A172 (cell line): Measurements from ENCODE around the gene CKB. TPM values are rescaled to one million over a fixed set of nuclear protein-coding genes. Genes with fewer than 3 reads are reported as not detected.

Experiments
- DNase-seq: peaks from one replicate; pipeline ENCODE4 v3.0.0-alpha.2; 2015; ENCODE audit warnings: low spot score
- total RNA-seq: library from RNA; depleted of rRNA; stranded (reverse); fragments of >200 nt; shearing (Covaris generic); gene quantifications from 2 replicates; pipeline ENCODE4 v1.2.3, GENCODE V29; 2014; rRNA removed

Gene CKB
- 13.2 and 40.3 TPM in 2 replicates for total RNA-seq

DNA sequence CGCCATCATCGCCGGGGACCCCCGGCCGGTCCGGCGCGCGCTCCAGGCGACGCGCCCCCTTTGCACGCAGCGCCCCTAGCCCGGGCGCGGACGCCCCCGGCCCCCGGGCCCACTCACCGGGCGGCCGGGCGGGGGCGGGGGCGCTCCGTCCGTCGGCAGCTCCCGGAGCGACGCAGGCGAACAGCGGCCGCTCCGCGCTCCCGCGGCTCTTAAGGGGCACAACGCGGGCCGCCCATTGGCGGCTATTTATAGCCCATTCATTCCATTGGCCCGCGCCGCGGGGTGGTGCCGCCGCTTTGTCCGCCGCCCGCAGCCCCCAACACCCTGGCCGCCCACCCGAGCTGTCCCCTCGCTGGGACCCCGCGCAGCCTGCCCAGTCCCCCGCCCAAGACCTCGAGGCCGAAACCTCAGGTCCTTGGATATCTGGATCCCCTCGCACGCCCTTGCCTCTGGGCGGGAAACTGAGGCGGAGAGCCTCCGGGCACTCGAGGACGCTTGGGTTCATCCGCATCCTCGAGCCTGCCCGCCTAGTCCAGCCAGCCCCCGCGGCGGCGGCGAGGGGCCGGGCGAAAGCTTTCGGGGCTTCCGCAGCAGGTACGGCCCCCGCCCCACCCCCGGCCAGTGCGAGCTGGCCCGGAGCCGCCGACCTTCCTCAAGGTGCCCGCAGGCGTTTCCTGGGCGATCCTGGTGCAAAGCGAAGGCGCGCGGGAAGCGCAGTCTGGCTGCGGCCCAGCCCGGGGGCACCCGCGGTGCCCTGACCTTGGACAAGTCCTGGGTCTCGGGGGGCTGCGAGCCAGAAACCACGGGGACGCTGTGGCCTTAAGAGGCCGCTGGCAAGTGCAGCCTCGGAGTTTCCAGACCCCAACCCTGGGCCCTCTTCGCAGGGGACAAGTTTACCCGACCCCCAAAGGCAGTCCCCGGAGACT, at the start of gene CKB:
Gene CKB, minus strand, starts transcription at position 182 of the 926 bp plus-strand sequence. CDS start 337 bp downstream, outside the sequence.
- no peak for DNase-seq

DNA sequence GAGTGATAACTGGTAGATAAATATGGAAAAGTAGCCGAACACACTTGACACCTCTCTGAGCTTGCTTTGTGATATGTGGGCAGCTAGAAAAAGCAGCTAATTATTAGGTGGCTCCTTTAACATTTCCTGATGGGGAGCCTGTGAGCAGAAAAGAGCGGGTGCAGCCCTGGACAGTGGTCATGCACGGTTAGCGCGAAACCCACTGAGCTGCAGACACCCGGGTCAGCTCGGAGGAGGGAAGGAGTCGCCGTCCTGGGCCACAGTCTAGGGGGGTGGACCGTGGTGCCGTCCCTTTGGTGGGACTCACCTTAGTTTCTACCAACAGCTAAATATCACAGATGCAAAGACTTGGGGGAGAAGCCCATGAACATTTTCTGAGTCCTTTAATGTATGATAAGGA, 46.8 kb upstream of the CKB start:
- no peak for DNase-seq

DNA sequence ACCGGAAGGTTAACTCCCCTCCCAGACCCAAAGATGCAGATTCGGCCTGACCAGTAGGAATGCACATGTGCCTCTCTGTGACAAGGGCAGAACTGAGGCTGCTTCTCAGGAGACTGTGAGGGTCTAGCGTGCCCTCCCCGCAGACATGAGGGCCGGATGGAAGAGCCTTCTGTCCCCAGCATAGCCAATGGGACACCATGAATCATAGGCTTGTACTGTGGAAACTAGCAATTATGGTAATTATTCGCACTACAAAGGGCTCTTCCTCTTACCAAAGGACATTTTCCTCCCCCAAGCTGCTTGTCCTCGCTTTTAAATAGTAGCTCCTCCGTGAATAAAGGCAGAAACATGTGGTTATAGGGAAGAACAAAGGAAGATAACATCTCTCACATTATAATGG, 46.3 kb upstream of the CKB start:
- DNase-seq = no peak

DNA sequence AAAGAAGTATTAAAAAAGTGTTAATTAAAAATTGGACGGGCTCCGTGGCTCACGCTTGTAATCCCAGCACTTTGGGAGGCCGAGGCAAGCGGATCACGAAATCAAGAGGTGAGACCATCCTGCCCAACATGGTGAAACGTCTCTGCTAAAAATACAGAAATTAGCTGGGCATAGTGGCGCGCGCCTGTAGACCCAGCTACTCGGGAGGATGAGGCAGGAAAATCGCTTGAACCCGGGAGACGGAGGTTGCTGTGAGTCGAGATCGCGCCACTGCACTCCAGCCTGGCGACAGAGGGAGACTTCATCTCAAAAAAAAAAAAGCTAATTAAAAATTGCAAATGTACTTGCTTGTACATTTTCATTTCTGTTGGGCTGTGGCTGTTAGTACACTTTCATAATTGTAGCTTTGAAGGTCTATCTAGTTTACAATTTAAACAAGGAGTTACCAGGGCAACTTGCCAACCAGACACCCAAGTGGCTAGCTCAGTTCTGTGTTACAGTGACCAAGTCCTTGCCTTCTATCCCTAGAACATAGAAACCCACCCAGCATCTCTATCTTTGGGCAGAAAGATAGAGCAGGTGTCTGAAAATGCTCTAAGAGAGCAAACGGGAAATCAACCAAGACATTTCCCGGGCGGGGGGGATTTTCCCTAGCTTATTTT, 41.3 kb upstream of the CKB start:
- no peak for DNase-seq

DNA sequence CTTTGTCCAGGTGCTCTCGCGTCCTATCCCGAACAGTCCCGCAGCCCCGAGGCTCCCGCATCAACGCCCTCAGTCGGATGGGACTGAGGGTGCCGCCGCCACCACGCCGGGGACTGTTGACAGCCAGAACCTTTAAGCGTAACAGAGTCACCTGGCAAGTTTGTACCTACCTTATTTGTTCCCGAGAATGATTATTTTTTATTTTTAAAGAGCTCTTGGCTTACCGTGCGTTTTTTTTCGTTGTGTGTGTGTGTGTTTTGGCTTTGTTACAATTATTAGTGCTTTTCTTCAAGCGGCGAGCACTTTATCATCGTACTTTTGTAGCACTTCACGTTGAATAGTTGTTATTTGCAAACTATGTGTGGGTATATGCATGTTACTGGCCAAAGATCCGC, 40.6 kb upstream of the CKB start:
- DNase-seq = no peak

DNA sequence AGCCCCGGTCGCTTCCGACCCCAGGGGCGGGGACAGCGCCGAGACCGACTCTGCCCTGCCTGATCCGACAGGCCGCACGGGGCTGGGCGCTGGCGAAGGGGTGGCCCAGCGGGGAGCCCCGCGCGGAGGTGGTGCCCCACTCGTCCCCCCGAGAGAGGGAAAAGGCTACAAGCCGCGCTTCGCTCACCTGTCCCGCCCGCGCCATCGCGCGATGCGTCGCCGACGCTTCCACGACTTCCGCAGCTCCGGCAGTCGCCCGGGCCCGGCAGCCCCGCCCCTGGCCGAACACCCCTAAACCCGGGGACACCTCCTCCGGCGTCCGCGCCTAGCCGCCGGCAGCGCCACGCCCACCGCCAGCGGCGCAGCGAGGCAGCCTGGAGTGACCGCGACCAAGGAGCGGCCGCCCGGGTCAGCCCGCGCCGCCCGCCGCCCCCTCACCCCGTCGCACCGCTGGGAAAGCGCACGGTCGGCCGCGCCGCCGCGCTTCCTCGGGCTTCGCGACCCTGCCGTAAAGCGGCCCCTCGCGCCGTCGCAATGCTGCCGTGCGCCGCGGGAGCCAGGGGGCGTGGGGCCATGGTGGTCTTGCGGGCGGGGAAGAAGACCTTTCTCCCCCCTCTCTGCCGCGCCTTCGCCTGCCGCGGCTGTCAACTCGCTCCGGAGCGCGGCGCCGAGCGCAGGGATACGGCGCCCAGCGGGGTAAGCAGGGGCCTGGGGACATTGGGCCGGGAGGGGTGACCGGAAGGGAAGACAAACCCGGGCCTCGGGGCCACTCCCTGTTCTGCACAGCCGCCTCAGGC, 40.0 kb upstream of the CKB start, which contains the start of the genes BAG5 and COA8:
Gene BAG5, minus strand, starts transcription at position 229 of the 797 bp plus-strand sequence. CDS start 1,493 bp downstream, outside the sequence.
Gene COA8, plus strand, starts transcription at position 532 of the 797 bp plus-strand sequence. Its CDS starts 42 bp downstream, at position 574.
- DNase-seq = peak; percentile 40

DNA sequence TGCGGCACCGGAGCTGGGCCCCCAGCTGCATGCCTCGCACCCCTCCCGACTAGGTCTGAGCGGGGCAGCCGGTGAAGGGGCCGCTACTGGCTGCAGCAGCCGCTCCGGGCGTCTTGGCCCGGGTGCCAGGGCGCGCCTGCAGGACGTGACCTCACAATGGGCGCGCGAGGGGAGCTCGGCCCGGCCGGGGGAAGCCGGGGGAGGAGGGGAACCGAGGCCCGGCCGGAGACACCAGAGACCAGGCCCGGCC, 39.5 kb upstream of the CKB start:
- no peak for DNase-seq

DNA sequence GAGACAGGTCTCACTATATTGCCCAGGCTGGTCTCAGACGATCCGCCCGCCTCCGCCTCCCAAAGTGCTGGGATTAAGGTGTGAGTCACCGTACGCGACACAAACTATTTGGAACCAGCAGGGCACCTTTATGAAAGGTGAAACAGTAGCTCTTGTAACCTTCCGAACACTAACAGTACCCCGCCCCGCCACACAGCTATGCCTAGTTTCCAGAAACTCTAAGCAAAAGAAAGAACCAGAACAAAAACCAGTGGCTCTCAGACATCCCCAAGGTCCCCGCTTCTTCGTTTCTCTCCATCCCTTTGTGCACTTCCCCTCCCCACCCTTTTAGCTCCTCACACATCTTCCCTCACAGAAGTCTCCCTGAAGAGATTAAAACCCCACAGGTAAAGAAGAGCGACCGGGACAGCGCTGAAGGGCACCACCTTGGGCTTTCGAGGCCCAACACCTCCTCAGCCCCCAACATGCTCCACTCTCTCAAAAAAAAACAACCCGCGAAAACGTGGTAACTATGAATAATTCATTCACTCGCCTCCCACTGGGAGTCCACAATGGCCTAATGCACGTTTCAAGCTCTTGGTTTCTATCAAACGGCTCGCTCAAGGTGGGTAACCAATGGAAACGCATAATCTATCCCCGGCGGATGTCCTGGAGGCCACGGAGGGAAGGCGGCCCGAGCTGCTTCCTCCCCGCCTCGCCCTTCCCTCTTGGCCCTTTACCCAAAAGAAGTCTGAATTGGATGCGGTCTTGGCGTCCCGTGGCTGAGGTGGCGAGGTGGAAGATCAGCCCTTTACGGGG, 39.0 kb upstream of the CKB start:
- DNase-seq = no peak

DNA sequence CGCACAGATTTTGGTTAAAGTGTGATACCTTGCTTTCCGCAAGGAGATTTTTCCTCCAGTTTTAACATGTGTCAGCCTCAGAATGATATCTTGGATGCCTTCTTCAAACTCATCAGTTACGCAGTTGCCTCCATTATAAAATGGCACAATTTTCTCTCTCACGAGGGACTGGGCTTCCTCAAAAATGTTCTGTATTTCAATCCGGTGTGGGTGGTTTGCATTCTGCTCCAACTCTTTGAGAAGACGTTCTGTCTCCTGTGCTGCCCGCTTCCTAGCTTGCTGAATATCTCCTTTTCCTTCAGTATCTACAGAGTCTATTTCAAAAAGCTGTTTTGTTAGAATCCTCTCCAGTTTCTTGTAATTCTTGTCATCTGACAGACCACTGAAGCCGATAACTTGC, 38.1 kb upstream of the CKB start:
- DNase-seq = no peak

DNA sequence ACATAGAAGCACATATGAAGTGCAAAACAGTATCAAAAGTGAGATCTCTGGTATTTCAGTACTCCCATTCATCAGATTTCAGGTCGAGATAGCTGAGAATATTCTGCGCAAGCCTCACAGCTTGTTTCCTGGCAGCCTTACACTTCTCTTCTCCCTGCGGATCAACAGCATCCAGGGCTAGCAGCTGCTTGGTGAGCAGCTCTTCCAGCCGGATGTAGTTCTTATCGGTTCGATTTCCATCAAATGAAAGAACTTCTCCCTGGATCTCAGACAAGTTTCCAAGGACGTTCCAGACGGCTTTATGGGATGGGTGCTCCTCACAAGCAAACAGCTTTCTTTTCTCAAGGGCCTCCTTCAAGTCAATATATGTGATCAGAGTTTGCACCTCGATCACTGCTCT, 37.1 kb upstream of the CKB start:
- no peak for DNase-seq

DNA sequence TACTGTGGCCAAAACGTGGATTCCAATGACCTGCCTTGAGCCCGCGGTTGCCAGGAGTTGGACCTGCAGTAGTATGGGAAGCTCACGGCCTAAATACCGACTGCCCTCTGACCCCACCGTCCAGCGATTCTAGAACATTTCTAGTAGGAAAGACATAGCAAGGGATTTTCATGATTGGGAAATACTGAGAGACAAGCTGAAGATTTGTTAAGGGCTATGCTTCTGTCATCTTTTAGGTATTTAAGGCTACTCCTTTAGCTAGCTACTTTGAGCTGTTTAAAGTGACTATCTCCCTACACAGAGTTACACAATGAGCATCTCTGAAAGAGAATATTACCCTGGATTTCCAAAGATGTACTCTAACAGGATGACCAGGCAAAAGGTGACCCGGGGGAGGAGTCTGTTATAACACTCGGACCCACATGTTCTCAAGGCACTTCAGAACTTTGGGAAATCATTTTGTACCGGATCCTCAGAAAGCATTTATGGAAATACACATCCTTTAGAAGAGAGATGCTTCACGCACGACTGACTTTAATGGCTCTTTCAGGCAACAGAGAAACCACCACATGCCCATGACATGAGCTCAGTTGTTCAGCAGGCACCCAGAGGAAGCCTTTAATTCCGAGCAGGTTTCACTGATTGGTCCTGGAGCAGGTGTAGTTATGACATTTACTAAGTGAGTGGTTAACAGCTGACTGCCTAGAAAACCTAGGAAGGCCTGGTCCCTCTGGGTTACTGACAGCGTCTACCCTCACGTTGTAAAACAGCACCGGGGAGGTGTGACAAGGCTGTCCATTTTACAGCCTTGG, 35.6 kb upstream of the CKB start:
- no peak for DNase-seq

DNA sequence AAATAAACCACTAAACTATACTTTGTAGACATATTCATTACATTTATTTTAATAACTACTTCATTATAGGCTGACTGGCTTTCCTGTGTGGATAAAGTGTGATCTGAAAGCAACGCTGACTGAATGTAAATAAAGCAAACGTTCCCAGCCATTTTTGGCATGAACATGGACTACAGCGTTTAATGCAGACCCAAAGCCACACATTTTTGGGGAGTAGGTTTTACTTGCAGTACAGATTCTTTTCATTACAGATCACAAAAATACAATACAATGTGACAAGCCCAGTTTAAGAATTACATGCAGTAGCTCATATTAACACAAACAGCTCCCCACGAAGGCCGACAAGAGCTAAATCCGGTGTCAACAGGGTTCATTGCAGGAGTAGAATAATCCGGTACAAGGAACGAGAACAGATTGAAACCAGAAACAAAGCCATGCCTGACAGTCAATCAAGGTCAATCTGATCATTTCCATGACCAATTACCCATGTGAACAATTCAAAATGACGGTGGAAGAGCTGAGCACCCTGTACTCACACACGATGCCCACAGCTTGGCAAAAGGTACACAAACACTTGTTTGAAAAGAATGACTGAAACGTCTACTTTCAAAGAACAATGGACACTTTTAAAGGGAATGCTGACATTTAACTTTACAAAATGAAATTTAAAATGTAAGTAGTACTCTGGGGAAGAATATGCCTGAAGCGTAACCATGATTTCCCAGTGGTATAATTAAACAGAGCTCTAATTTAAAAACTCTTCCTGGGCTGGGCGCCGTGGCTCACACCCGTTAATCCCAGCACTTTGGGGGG, 34.5 kb upstream of the CKB start:
- DNase-seq = no peak

DNA sequence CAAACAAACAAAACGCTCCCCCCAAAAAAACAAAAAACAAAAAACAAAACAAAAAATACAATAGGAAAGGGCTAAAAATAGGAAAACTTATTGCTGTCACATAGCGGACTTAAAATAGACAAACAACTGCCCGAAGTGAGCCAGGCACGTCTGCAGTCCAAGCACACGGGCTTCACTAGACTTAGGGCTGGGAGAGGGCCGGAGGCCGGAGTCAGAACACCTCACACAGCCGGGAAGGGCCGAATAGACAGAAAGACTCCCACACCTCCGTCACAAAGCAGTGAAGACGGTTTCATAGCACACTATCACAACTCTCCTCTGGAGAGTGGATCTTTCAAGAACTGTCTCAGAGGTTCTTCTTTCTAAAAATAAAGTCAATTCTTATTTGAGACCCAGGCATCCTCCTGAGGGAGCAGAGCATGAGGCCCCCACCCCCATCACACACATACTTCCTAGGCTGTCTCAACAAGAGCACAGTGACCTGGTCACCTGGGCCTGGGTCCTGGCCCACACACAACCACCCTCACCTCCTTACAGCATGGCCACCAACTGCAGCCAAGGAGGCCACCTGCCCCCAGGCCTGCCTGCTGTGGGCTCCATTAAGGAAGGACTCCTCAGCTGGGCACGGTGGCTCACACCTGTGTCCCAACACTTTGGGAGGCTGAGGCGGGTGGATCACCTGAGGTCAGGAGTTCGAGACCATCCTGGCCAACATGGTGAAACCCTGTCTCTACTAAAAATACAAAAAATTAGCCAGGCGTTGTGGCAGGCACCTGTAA, 33.1 kb upstream of the CKB start:
- DNase-seq = no peak

DNA sequence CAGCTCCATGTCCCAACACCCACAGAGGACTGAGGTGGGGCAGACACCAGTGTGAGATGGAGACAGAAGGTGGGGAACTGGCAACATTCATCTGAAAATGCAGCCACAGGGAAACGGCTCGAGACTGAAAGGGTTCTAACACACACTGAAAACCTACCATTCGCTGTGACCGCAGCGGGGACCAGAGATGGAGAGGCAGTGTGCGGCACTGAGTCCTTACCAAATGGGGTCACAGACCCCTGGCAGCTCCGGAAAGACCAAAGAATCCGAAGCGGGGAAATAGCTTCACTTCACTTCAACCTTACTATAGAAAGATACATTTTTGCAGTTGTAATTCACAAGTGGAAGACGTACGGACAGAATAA, 30.2 kb upstream of the CKB start:
- DNase-seq = no peak

DNA sequence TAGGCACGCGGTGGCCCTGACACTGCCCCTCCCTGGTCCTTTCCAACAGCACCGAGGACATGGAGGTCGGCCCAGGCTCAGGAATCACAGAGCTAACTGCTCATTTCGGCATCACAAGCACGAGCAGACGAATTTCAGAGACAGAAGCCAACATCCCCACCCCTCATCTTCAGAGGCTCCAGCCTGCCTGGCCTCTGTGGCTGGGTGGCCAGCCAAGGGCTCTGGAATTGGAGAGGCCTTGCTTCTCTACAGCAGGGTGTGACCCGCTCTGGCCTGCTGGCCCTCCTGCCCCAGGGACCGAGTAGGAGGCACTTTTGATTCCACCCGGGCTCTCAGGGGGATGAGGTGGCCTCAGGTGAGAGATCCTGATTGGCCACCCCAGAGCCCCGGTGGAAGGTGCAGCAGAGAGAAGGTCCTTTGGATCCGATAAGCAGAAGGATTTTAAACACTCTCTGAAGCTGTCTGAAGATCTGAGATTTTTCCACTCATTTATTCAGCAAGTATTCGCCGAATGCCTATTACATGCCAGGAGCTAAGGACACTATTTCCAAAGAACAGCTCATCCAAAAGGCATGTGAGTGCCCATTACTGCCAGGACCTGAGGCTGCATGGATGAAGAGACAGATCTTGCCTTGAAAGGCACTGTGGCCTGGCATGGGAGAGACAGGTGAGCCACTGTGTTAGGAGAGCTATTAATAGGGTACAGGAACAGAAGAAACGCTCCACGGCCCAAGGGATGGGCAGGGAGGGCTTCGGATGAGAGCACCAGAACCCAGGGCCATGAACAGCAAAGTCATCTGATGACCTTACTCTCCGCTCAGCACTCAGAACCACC, 29.6 kb upstream of the CKB start:
- DNase-seq = peak; percentile 59

DNA sequence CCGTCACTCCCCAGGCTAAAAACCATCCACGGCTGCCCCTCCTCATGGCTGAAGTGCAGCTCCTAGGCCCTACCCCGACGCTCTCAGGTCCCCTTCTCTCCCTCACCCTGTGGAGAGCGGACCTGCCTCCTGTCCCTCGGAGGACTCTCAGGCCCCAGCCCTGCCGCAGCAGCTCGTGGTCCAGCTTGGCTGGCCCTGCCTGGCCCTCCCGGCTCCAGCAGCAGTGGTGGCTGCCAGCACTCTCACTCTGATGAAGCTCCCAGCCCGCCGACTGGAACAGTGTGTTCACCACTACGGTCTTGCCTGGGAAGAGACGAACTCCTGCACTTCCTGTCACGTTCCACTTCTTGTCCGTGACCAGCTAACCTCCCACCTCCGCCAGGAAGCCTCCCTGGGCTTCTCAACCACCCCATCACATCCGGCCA, 28.7 kb upstream of the CKB start:
- no peak for DNase-seq

DNA sequence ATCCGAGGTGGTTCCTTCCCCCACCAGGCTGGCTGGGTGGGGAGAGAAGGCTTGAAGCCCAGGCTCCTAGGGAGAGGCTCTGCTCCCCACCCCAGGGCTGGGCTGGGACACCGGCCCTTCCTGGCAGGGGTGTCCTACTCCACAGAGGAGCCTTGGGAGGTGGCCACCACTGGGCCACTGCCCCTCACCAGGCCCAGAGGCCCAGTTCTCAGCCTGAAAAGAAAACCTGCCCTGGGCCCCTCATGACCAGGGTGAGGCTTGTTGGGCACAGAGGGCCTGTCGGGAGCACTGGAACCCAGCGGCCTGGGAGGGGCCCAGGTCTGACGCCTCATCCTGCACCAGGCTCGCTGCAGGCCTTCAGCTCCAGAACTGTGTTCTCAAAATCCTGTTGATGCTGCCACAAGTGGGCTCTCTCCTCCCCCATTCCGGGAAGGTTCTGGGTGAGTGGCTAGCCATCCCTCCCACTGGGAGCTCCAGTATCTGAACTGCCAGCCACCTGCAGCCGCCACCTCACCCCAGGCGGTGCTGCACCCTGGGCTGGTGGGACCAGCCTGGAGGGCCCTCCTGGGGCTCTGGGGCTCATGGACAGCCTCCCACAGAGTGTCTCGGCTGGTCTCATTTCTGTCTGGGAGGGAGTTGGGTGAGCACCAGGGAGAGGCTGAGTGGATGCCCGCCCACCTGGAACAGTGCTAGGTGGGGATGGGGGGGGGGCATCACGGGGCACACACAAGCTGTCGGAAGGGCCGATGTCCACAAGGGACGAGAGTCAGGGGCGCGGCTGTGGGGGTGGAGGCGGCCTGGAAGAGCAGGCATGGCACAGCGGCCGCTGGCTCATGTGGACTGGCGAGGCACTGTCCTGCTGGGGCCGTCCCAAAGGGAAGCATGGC, 28.1 kb upstream of the CKB start:
- no peak for DNase-seq
